ENCODE results near the gene TGFA. TPM values are rescaled to one million over a fixed set of nuclear protein-coding genes. Genes with fewer than 3 reads are reported as not detected.

The TGFA gene
- total RNA-seq, 3 donors from 2014 or later (not counting 1 experiment from before 2014, with no cell fraction given), result 5.0 to 13.3 (median 8.6) TPM

GRCh38 chr2:70508711-70509462, 44.7 kb downstream of the TGFA start:
- Mint-ChIP-seq H3K27ac (no peak overlapping the region), H3K4me1 (peaks cover 31 to 60% of the 10 kb centered on the region in 2 donors), H3K27me3 (ENCODE audit: low read depth in 2 of 2) (no peaks in the 10 kb centered on the region), H3K36me3 (no peaks in the 10 kb centered on the region), H3K9me3 (no peaks in the 10 kb centered on the region), H3K4me3 (no peak overlapping the region)
- ATAC-seq, result no peak
- Histone ChIP-seq H3K9me3 (ENCODE audit: control insufficient read depth, insufficient read depth, low read length) (no peaks in the 10 kb centered on the region), H3K27me3 (ENCODE audit: control insufficient read depth, insufficient read depth, low read length) (no peaks in the 10 kb centered on the region), H3K36me3 (ENCODE audit: control insufficient read depth, insufficient read depth, low read length) (no peaks in the 10 kb centered on the region), H3K4me3 (ENCODE audit: low read length) (no peak overlapping the region), H3K4me1 (ENCODE audit: control insufficient read depth, insufficient read depth, low read length) (peaks cover 18% of the 10 kb centered on the region), H3K27ac (ENCODE audit: low read length) (no peak overlapping the region)
- WGBS (ENCODE audit: insufficient coverage), result 88% methylated on average over 7 of the region's 7 CpGs
- intact Hi-C loops (cut with micrococcal nuclease), result loop anchor here (5.0 kb wide), 1 partner anchor 43 kb away; the partner anchor contains the start of gene TGFA
- no peak for TF ChIP-seq CTCF (IDR thresholded peaks at IDR 0.05)
- no peak for DNase-seq

DNA sequence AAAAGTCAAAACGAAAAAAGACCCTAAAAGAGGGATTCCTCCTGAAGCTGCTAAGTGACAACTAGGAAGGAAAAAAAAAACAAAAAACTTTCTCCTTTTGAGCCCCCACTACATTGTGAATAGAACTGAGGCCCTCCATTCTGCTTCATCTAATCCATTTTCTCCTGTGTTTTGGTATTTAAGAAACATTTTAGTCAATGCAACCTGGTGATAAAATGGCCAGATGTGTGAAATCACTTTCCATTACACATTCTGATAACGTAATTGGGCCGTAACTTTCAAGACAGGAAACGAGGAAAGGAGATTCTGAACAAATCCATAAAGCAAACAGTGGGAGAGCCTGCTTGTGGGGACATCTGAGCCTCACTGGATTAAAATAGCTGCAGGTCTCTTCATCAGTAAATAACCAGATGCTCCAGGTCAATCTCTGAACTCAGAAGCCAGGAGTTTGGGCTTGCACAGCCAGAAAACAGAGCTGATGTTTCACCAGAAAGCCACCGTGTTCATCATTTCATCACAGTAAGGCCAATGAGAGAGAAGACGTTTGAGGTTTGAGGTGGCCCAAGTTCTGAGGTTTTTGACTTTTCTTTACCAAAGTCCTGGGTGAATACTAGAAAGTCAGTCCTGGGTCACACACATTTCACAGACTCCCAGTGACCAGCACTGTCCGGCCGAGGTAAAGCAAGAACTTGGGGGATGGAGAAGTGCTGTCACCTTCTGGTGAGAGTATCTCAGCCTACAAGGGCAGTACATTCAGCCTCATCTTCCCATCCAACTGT, 47.8 kb downstream of the TGFA start:
- Mint-ChIP-seq H3K4me1 (peaks cover 46 to 69% of the 10 kb centered on the region in 2 donors), H3K27ac (peak overlapping the region; percentile 78 to 80), H3K4me3 (peak overlapping the region; percentile 51), H3K27me3 (ENCODE audit: low read depth in 2 of 2) (no peaks in the 10 kb centered on the region), H3K36me3 (no peaks in the 10 kb centered on the region), H3K9me3 (no peaks in the 10 kb centered on the region)
- no peaks in the 10 kb centered on the region for H3K9me3 ChIP-seq (ENCODE audit: control insufficient read depth, insufficient read depth, low read length)
- DNase-seq, result no peak
- no peaks in the 10 kb centered on the region for H3K27me3 ChIP-seq (ENCODE audit: control insufficient read depth, insufficient read depth, low read length)
- no peak overlapping the region for H3K4me3 ChIP-seq (ENCODE audit: low read length)
- no peak for TF ChIP-seq CTCF (IDR thresholded peaks at IDR 0.05)
- ATAC-seq, result peak; percentile 10 to 20 (median 18)
- WGBS (ENCODE audit: insufficient coverage), result 66% methylated on average over 8 of the region's 8 CpGs
- H3K27ac ChIP-seq (ENCODE audit: low read length), result no peak overlapping the region
- intact Hi-C loops (cut with micrococcal nuclease), result loop anchor here (5.0 kb wide), 1 partner anchor 46 kb away; the partner anchor contains the start of gene TGFA
- peaks cover 29% of the 10 kb centered on the region for H3K4me1 ChIP-seq (ENCODE audit: control insufficient read depth, insufficient read depth, low read length)
- H3K36me3 ChIP-seq (ENCODE audit: control insufficient read depth, insufficient read depth, low read length), result no peaks in the 10 kb centered on the region

GRCh38 chr2:70504750-70505149, 48.9 kb downstream of the TGFA start:
- peaks cover 23% of the 10 kb centered on the region for H3K4me1 ChIP-seq (ENCODE audit: control insufficient read depth, insufficient read depth, low read length)
- no peak overlapping the region for H3K27ac ChIP-seq (ENCODE audit: low read length)
- H3K9me3 ChIP-seq (ENCODE audit: control insufficient read depth, insufficient read depth, low read length), result no peaks in the 10 kb centered on the region
- H3K4me1 Mint-ChIP-seq, result peaks cover 40 to 65% of the 10 kb centered on the region in 2 donors
- intact Hi-C loops (cut with micrococcal nuclease), result loop anchor here (5.0 kb wide), 1 partner anchor 48 kb away; the partner anchor contains the start of gene TGFA
- no peaks in the 10 kb centered on the region for H3K27me3 ChIP-seq (ENCODE audit: control insufficient read depth, insufficient read depth, low read length)
- no peak for ATAC-seq
- peak overlapping the region in 1 of 2 donors; percentile 80 for H3K27ac Mint-ChIP-seq
- H3K36me3 ChIP-seq (ENCODE audit: control insufficient read depth, insufficient read depth, low read length), result no peaks in the 10 kb centered on the region
- DNase-seq, result no peak
- H3K36me3 Mint-ChIP-seq, result no peaks in the 10 kb centered on the region
- TF ChIP-seq CTCF (IDR thresholded peaks at IDR 0.05), result no peak
- no peaks in the 10 kb centered on the region for H3K27me3 Mint-ChIP-seq (ENCODE audit: low read depth in 2 of 2)
- H3K4me3 ChIP-seq (ENCODE audit: low read length), result no peak overlapping the region
- H3K4me3 Mint-ChIP-seq, result no peak overlapping the region
- H3K9me3 Mint-ChIP-seq, result no peaks in the 10 kb centered on the region

Measured in natural killer cell (primary cell).